Fibroblast of villous mesenchyme (primary cell): ENCODE data around the gene CSHL1. TPM values are rescaled to one million over a fixed set of nuclear protein-coding genes. Genes with fewer than 3 reads are reported as not detected.

Experiments
- DNase-seq: peaks from one replicate; pipeline ENCODE4 v3.0.0-alpha.2; 2010; ENCODE audit warnings: low read depth
- H3K4me3 ChIP-seq: 2 replicates; pipeline ENCODE4 v1.5.1; 2011; ENCODE audit warnings: low read depth, mild to moderate bottlenecking, low read length
- CTCF ChIP-seq: IDR thresholded peaks from 2 replicates; pipeline ENCODE4 v1.5.1; 2012; ENCODE audit warnings: low read depth, mild to moderate bottlenecking, low read length; ENCODE audit not compliant: insufficient read depth
- total RNA-seq: library from RNA; depleted of rRNA; stranded (reverse); fragments of >200 nt; gene quantifications from 2 replicates; pipeline ENCODE4 v1.2.3, GENCODE V29; 2012

CSHL1 gene
- total RNA-seq, 1 donor: not detected

- DNase-seq: no peak
- no peak for TF ChIP-seq CTCF
- H3K4me3 ChIP-seq: no peak overlapping the region
Observed at GRCh38 chr17:63934183-63935112, 23.4 kb upstream of the CSHL1 start.

GRCh38 chr17:63933598-63933997 is 22.5 kb upstream of the CSHL1 start:
- no peak for TF ChIP-seq CTCF
- no peak for DNase-seq

GRCh38 chr17:63932721-63933120 is 21.7 kb upstream of the CSHL1 start:
- H3K4me3 ChIP-seq: no peak overlapping the region
- DNase-seq: no peak
- TF ChIP-seq CTCF: no peak

More at GRCh38 chr17:63933598-63933997, 22.5 kb upstream of the CSHL1 start:
- H3K4me3 ChIP-seq: no peak overlapping the region

GRCh38 chr17:63931981-63932561 is 21.0 kb upstream of the CSHL1 start, which contains the start of gene CD79B:
Gene CD79B, minus strand, starts transcription at chr17:63932331. Its CDS starts 70 bp downstream, at chr17:63932261.
- no peak for DNase-seq
- H3K4me3 ChIP-seq: no peak within 1 kb of the TSS
- TF ChIP-seq CTCF: no peak

GRCh38 chr17:63930951-63931575 is 20.0 kb upstream of the CSHL1 start:
- no peak for TF ChIP-seq CTCF
- no peak for DNase-seq

GRCh38 chr17:63929860-63930766 is 19.1 kb upstream of the CSHL1 start:
- no peak overlapping the region for H3K4me3 ChIP-seq
- DNase-seq: no peak
- no peak for TF ChIP-seq CTCF

More at GRCh38 chr17:63930951-63931575, 20.0 kb upstream of the CSHL1 start:
- no peak overlapping the region for H3K4me3 ChIP-seq
